OCI-LY3 (cell line): ENCODE results near the gene POU2F1.

Experiments used
- H2AFZ ChIP-seq: fragments of 200-600, 300-600 bp; shearing (Covaris generic); 2 replicates; pipeline ENCODE4 v1.6.0; 2014; ENCODE audit warnings: antibody characterized with exemption, low read depth, low read length
- H3K27ac ChIP-seq: fragments of 200-600, 300-600 bp; sonication (generic); 2 replicates; pipeline ENCODE4 v1.5.1; 2014; ENCODE audit warnings: mild to moderate bottlenecking, low read length, moderate library complexity, mixed read lengths
- H3K27me3 ChIP-seq: fragments of 200-600, 300-600 bp; sonication (generic); 2 replicates; pipeline ENCODE4 v1.6.1; 2014; ENCODE audit warnings: low read depth, low read length, mixed read lengths
- H3K36me3 ChIP-seq: fragments of 200-600, 300-600 bp; sonication (generic); replicated peaks from 2 replicates; pipeline ENCODE3; 2014; ENCODE audit warnings: low read depth, low read length, mixed read lengths
- H3K4me1 ChIP-seq: fragments of 300-600, 200-600 bp; sonication (generic); 2 replicates; pipeline ENCODE4 v1.6.1; 2014; ENCODE audit warnings: low read length, mixed read lengths
- H3K4me2 ChIP-seq: fragments of 200-600, 300-600 bp; sonication (generic); 2 replicates; pipeline ENCODE4 v1.6.1; 2014; ENCODE audit warnings: low read length, mixed read lengths
- H3K4me3 ChIP-seq: fragments of 300-600, 200-600 bp; sonication (generic); 2 replicates; pipeline ENCODE4 v1.5.1; 2014; ENCODE audit warnings: antibody characterized with exemption, mild to moderate bottlenecking, low read length, moderate library complexity
- H3K79me2 ChIP-seq: fragments of 300-600, 200-600 bp; shearing (Covaris generic); 2 replicates; pipeline ENCODE4 v1.6.1; 2014; ENCODE audit warnings: mild to moderate bottlenecking, low read length, mixed read lengths
- H3K9ac ChIP-seq: fragments of 300-600, 200-600 bp; shearing (Covaris generic); 2 replicates; pipeline ENCODE4 v1.6.0; 2014; ENCODE audit warnings: mild to moderate bottlenecking, low read length, moderate library complexity
- H3K9me3 ChIP-seq: fragments of 200-600, 300-600 bp; shearing (Covaris generic); 2 replicates; pipeline ENCODE4 v1.6.1; 2014; ENCODE audit warnings: low read length, mixed read lengths; ENCODE audit not compliant: insufficient read depth
- H4K20me1 ChIP-seq: fragments of 200-600, 300-600 bp; sonication (generic); 2 replicates; pipeline ENCODE4 v1.6.1; 2016; ENCODE audit warnings: low read length, mixed read lengths; ENCODE audit not compliant: insufficient read depth
- EZH2phosphoT487 ChIP-seq: fragments of 200-600 bp; shearing (Covaris generic); IDR thresholded peaks from 2 replicates; pipeline ENCODE4 v1.6.1; 2018; ENCODE audit warnings: antibody characterized with exemption, mixed run types, low read depth
- TF ChIP-seq, protein P1 (sequence below): fragments of 200-600, 300-600 bp; sonication (generic); IDR thresholded peaks from 2 replicates; pipeline ENCODE4 v1.5.1; 2014; ENCODE audit warnings: antibody characterized with exemption, low read length, low read depth

The POU2F1 gene

DNA sequence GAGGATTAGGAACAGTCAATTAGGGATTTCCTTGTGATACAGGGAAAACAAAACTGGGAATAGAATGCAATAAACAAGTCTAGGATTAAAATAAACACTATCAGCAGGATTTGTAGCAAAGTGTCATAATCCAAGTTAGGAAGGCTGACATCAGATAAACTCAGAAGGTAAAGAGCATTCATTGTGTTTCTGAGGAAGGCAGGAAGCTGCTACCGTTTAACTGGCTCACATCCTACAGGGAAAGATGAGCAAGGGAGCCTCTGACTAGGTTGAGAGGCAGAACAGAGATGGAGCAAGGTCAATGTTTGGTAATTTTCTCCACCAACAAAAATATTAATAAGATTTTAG is 124.7 kb downstream of the POU2F1 start:
- no peaks in the 10 kb centered on the region for H3K9me3 ChIP-seq
- H3K4me3 ChIP-seq = no peak overlapping the region
- no peaks in the 10 kb centered on the region for H3K27me3 ChIP-seq
- H3K4me1 ChIP-seq = no peaks in the 10 kb centered on the region
- no peak overlapping the region for H2AFZ ChIP-seq
- TF ChIP-seq EZH2phosphoT487 = no peak
- TF ChIP-seq, protein P1, sequence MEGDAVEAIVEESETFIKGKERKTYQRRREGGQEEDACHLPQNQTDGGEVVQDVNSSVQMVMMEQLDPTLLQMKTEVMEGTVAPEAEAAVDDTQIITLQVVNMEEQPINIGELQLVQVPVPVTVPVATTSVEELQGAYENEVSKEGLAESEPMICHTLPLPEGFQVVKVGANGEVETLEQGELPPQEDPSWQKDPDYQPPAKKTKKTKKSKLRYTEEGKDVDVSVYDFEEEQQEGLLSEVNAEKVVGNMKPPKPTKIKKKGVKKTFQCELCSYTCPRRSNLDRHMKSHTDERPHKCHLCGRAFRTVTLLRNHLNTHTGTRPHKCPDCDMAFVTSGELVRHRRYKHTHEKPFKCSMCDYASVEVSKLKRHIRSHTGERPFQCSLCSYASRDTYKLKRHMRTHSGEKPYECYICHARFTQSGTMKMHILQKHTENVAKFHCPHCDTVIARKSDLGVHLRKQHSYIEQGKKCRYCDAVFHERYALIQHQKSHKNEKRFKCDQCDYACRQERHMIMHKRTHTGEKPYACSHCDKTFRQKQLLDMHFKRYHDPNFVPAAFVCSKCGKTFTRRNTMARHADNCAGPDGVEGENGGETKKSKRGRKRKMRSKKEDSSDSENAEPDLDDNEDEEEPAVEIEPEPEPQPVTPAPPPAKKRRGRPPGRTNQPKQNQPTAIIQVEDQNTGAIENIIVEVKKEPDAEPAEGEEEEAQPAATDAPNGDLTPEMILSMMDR = no peak
- no peak overlapping the region for H3K9ac ChIP-seq
- H4K20me1 ChIP-seq = no peaks in the 10 kb centered on the region; the same call in 1 of the 2 replicates
- H3K79me2 ChIP-seq = 0 out of 2 replicates have a peak, but pooled peaks cover 4% of the 10 kb centered on the region
- peaks cover 3% of the 10 kb centered on the region for H3K36me3 ChIP-seq
- no peak overlapping the region for H3K4me2 ChIP-seq
- H3K27ac ChIP-seq = no peak overlapping the region

GRCh38 chr1:167357305-167357704 is 136.6 kb downstream of the POU2F1 start:
- TF ChIP-seq, protein P1 = no peak
- TF ChIP-seq EZH2phosphoT487 = no peak
- Histone ChIP-seq H3K9me3 (no peaks in the 10 kb centered on the region), H3K4me2 (no peak overlapping the region), H3K4me1 (no peaks in the 10 kb centered on the region), H3K9ac (no peak overlapping the region), H3K36me3 (peaks cover 2% of the 10 kb centered on the region), H3K4me3 (no peak overlapping the region), H3K79me2 (peaks cover 28% of the 10 kb centered on the region), H3K27me3 (no peaks in the 10 kb centered on the region), H3K27ac (no peak overlapping the region), H4K20me1 (peaks cover 34% of the 10 kb centered on the region), H2AFZ (no peak overlapping the region)

DNA sequence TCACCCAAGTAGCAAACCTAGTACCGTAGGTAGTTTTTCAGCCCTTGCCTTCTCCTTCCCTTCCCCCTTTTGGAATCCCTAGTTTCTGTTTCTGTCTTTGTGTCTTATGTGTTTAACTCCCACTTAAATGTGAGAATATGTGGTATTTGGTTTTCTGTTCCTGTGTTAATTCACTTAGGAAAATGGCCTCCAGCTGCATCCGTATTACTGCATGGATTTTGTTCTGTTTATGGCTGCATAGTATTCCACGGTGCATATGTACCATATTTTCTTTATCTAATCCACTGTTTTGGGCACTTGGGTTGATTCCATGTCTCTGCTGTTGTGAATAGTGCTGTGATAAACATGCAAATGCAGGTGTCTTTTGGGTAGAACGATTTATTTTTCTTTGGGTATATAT is 138.6 kb downstream of the POU2F1 start:
- Histone ChIP-seq H3K79me2 (peaks cover 33% of the 10 kb centered on the region), H3K27ac (no peak overlapping the region), H2AFZ (no peak overlapping the region), H3K27me3 (no peaks in the 10 kb centered on the region), H3K9ac (no peak overlapping the region), H3K4me1 (no peaks in the 10 kb centered on the region), H3K9me3 (no peaks in the 10 kb centered on the region), H3K36me3 (peaks cover 2% of the 10 kb centered on the region), H3K4me3 (no peak overlapping the region), H4K20me1 (peaks cover 33% of the 10 kb centered on the region), H3K4me2 (no peak overlapping the region)
- TF ChIP-seq, protein P1 = no peak

DNA sequence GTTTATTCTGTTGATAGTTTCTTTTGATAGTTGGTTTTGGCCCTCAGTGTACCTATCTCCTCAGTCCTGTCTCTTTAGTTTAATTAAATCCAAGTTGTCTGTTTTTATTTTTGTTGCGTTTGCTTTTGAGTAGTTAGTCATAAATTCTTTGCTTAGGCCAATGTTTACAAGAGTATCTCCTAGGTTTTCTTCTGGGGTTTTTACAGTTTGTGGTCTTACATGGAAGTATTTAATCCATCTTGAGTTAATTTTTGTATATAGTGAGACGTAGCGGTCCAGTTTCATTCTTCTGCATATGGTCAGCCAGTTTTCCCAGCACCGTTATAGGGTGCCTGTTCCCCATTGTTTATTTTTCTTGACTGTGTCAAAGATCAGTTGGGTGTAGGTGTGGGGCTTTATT is 139.4 kb downstream of the POU2F1 start:
- Histone ChIP-seq H3K79me2 (peaks cover 33% of the 10 kb centered on the region), H3K27me3 (no peaks in the 10 kb centered on the region), H3K4me3 (no peak overlapping the region), H3K4me1 (no peaks in the 10 kb centered on the region), H4K20me1 (peaks cover 33% of the 10 kb centered on the region), H2AFZ (no peak overlapping the region), H3K9ac (no peak overlapping the region), H3K27ac (no peak overlapping the region), H3K9me3 (no peaks in the 10 kb centered on the region), H3K36me3 (peaks cover 2% of the 10 kb centered on the region), H3K4me2 (no peak overlapping the region)
- TF ChIP-seq EZH2phosphoT487 = no peak
- TF ChIP-seq, protein P1 = no peak
